HG03432 (cell line): ENCODE results near the gene BANK1.

ENCODE experiments used
- ATAC-seq: cut with Tn5 transposase; IDR thresholded peaks from one replicate; pipeline ENCODE4 v1.9.1; 2021; ENCODE audit warnings: mild to moderate bottlenecking, moderate library complexity; ENCODE audit not compliant: unreplicated experiment

Gene BANK1

DNA sequence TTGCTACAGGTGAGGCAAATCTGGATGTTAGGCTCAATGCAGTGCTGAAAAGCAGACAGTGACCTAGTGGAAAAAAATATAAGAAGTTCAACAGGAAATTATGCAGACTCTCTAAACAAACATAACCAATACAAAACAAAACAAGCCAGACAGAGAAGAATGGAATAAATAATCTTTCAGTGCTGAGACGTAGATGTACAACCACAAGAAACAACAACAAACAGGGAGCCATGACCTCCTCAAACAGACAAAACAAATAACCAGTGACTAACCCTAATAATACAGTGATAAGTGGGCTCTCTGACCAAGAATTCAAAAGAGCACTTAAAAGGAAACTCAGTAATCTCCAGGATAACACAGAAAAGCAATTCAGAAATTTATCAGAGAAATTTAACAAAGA, 315.5 kb downstream of the BANK1 start:
- ATAC-seq: no peak

DNA sequence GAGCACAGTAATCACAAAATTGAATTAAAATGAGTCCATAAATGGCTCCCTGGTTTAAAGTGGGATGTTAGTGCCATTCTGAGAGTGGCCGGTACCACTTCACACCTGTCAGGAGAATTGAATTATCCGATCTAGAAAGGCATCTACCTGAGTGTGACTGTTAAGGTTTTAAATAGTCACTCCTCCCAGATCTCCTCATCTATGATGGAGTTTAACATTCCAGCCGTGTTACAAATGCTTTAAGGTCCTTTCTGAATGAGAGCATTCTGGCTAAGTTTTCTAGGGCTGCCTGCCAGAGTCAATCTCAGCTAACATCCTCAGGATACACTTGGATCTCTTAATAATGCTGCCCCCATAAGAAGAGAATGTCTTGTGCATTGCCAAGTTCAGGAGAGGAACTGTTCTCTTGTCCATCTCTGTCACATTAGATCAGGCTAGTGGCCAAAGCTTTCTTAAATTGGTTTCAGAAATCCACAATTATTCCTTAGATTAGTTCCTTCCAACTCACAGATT, 323.6 kb downstream of the BANK1 start:
- ATAC-seq: no peak

DNA sequence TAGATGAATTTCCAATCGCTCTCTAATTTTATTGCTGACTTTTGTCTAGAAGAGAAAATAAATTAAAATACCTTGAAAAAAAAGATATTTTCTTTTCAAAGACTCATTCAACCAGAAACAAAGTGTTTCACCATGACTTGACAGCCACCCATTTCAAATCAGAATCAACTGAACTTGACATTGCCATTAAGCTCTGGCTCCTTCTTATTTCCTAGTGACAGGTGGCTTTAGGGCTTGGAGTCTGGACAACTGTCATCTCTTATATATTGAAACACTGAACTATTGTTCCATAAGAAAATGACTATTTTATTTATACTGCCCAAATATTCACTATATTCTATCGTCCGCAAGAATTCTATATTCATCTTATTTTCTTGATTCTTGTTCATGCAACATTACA, 325.6 kb downstream of the BANK1 start:
- ATAC-seq: no peak

DNA sequence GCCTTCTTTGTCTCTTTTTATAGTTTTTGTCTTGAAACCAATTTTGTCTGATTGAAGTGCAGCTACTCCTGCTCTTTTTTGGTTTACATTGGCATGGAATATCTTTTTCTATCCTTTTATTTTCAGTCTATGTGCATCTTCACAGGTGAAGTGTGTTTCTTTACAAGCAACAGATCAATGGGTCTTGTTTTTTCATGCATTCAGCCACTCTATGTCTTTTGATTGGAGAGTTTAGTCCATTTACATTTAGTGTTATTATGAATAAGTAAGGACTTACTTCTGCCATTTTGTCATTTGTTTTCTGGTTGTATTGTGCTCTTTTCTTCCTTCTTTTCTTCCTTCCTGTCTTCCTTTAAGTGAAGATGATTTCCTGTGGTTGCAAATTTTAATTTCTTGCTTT, 330.3 kb downstream of the BANK1 start:
- ATAC-seq: no peak
